HAP-1 (cell line): ENCODE results near the gene BICRAL.

ENCODE experiments used
- DNase-seq, 2 experiments: peaks; one replicate each; pipeline ENCODE4 v3.0.0-alpha.2; 2016 to 2020; ENCODE audit warnings: low spot score in 2 of 2
- H3K27me3 ChIP-seq: fragments of 250-450 bp; sonication (Bioruptor Pico); 2 replicates; pipeline ENCODE4 v1.5.1; 2020; ENCODE audit warnings: low read depth, mild to moderate bottlenecking, moderate library complexity
- H3K36me3 ChIP-seq: fragments of 250-450 bp; sonication (Bioruptor Pico); replicated peaks from 2 replicates; pipeline ENCODE4 v1.5.1; 2020; ENCODE audit warnings: mild to moderate bottlenecking
- H3K4me1 ChIP-seq: fragments of 250-450 bp; sonication (Bioruptor Pico); 2 replicates; pipeline ENCODE4 v1.5.1; 2020; ENCODE audit warnings: mild to moderate bottlenecking
- H3K4me3 ChIP-seq: fragments of 250-450 bp; sonication (Bioruptor Pico); 2 replicates; pipeline ENCODE4 v1.5.1; 2020; ENCODE audit warnings: mild to moderate bottlenecking, moderate library complexity
- H3K9me3 ChIP-seq: fragments of 250-450 bp; sonication (Bioruptor Pico); 2 replicates; pipeline ENCODE4 v1.5.1; 2020; ENCODE audit warnings: mild to moderate bottlenecking, moderate library complexity
- in situ Hi-C: fragments of 300-500 bp; cut with MboI; formaldehyde crosslinking; loops from 3 replicates; pipeline ENCODE4 v1.14.3; 2020; ENCODE audit warnings: low sequenced_read_pairs, inconsistent platforms, mixed read lengths

BICRAL gene

DNA sequence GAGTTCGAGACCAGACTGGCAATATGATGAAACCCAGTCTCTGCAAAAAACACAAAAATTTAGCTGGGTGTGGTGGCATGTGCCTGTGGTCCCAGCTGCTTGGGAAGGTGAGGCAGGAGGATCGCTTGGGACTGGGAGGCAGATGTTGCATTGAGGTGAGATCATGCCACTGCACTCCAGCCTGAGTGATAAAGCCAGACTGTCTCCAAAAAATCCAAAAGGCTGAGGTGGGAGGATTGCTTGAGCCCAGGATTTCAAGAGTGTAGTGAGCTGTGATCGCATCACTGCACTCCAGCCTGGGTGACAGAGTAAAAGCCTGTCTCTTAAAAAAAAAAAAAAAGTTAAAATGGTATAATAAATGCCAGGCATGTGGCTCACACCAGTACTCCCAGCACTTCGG is 132.7 kb downstream of the BICRAL start:
- H3K27me3 ChIP-seq = no peaks in the 10 kb centered on the region
- no peaks in the 10 kb centered on the region for H3K36me3 ChIP-seq
- DNase-seq = no peak
- H3K4me3 ChIP-seq = no peak overlapping the region
- no peaks in the 10 kb centered on the region for H3K9me3 ChIP-seq
- no peaks in the 10 kb centered on the region for H3K4me1 ChIP-seq
- in situ Hi-C loops = no loop called here

DNA sequence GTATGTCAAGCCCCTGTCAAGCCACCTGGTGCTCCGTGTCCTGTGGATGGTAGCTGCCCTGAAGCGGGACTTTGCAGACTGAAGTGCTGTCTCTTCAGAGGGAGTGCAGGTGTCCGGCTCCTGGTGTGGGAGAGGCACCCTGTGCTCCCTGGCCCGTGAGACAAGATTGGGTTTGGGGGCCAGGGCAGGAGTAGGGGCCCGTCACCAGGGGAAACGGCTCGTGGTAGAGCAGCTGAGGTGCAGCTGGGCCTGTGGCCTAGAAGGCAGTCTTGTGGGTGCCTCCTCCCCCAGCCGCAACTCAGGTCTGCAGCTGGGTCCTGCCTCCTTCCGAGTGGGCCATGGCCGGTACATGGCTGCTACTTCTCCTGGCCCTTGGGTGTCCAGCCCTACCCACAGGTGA is 133.9 kb downstream of the BICRAL start, which contains the start of gene PTCRA:
PTCRA (plus strand) TSS at position 322 of the 400 bp plus-strand sequence; CDS start at position 339, 17 bp downstream.
- H3K36me3 ChIP-seq = no peaks in the 10 kb centered on the region
- no peak for DNase-seq
- no peaks in the 10 kb centered on the region for H3K4me1 ChIP-seq
- H3K4me3 ChIP-seq = no peak within 1 kb of the TSS
- H3K9me3 ChIP-seq = no peaks in the 10 kb centered on the region
- in situ Hi-C loops = no loop called here
- H3K27me3 ChIP-seq = no peaks in the 10 kb centered on the region

DNA sequence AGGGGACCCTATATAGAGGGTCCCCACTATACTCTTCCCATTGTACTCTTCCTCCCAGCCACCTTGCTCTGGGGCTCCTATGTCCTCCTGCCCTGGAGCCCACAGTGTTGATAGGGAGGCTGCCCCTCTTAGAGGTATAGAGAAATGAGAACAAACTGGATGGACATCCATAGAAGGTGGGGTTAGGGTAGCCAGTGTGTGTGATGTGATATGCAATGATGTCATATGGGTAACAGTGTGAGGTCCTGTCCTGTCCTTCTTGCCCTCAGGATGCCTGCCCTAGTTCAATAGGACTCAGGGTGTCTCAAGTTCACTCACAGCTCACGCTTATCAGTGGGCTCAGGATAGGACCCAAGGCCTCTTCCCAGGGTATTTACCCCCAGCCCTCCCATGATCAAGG is 134.4 kb downstream of the BICRAL start:
- H3K4me3 ChIP-seq = no peak overlapping the region
- H3K27me3 ChIP-seq = no peaks in the 10 kb centered on the region
- no peaks in the 10 kb centered on the region for H3K36me3 ChIP-seq
- no peaks in the 10 kb centered on the region for H3K4me1 ChIP-seq
- DNase-seq = no peak
- in situ Hi-C loops = no loop called here
- no peaks in the 10 kb centered on the region for H3K9me3 ChIP-seq
